Neural progenitor cell (in vitro differentiated cells): ENCODE measurements around the gene CPSF7. TPM values are rescaled to one million over a fixed set of nuclear protein-coding genes. Genes with fewer than 3 reads are reported as not detected.

Source experiments
- DNase-seq: peaks from one replicate; pipeline ENCODE4 v3.0.0-alpha.2; 2016; ENCODE audit warnings: low spot score
- H2AFZ ChIP-seq: fragments of 200-600 bp; sonication (generic); replicated peaks from 2 replicates; pipeline ENCODE4 v1.6.1; 2016; ENCODE audit warnings: antibody characterized with exemption
- H3F3A ChIP-seq: fragments of 200-600 bp; sonication (generic); 2 replicates; pipeline ENCODE4 v1.6.1; 2016; ENCODE audit warnings: antibody characterized with exemption, low read depth
- H3K27ac ChIP-seq: fragments of 200-600 bp; sonication (generic); 2 replicates; pipeline ENCODE4 v1.5.1; 2016; ENCODE audit warnings: mild to moderate bottlenecking
- H3K27me3 ChIP-seq: fragments of 200-600 bp; sonication (generic); 2 replicates; pipeline ENCODE4 v1.6.1; 2016; ENCODE audit warnings: mild to moderate bottlenecking, moderate library complexity
- H3K36me3 ChIP-seq: fragments of 200-600 bp; sonication (generic); 2 replicates; pipeline ENCODE4 v1.5.1; 2016
- H3K4me1 ChIP-seq: fragments of 200-600 bp; sonication (generic); 2 replicates; pipeline ENCODE4 v1.6.1; 2016; ENCODE audit warnings: mixed run types
- H3K4me2 ChIP-seq: fragments of 200-600 bp; sonication (generic); 2 replicates; pipeline ENCODE4 v1.6.1; 2016
- H3K4me3 ChIP-seq: fragments of 200-600 bp; sonication (generic); 2 replicates; pipeline ENCODE4 v1.5.1; 2016
- H3K79me2 ChIP-seq: fragments of 200-600 bp; sonication (generic); 2 replicates; pipeline ENCODE4 v1.6.1; 2016; ENCODE audit warnings: low read depth
- H3K9ac ChIP-seq: fragments of 200-600 bp; sonication (generic); 2 replicates; pipeline ENCODE4 v1.6.1; 2016
- H3K9me3 ChIP-seq: fragments of 200-600 bp; sonication (generic); 2 replicates; pipeline ENCODE4 v1.5.1; 2016; ENCODE audit warnings: low read depth
- H4K20me1 ChIP-seq: fragments of 200-600 bp; sonication (generic); 2 replicates; pipeline ENCODE4 v1.6.1; 2016; ENCODE audit warnings: low read depth
- H3K27ac Mint-ChIP-seq: 3 replicates; pipeline ENCODE4 v1.8.0; 2021; ENCODE audit warnings: mixed read lengths
- H3K27me3 Mint-ChIP-seq: 2 replicates; pipeline ENCODE4 v1.8.0; 2022; ENCODE audit warnings: low read depth, mild to moderate bottlenecking, inconsistent platforms, moderate library complexity, mixed read lengths; ENCODE audit not compliant: insufficient read depth
- H3K36me3 Mint-ChIP-seq: 3 replicates; pipeline ENCODE4 v1.8.0; 2021; ENCODE audit warnings: mixed read lengths
- H3K4me1 Mint-ChIP-seq: 3 replicates; pipeline ENCODE4 v1.8.0; 2021; ENCODE audit warnings: mixed read lengths
- H3K4me3 Mint-ChIP-seq: 3 replicates; pipeline ENCODE4 v1.8.0; 2021; ENCODE audit warnings: mild to moderate bottlenecking, moderate library complexity, mixed read lengths
- H3K9me3 Mint-ChIP-seq: 3 replicates; pipeline ENCODE4 v1.8.0; 2020; ENCODE audit warnings: mixed read lengths
- CTCF ChIP-seq: fragments of 200-600 bp; sonication (generic); IDR thresholded peaks from 2 replicates; pipeline ENCODE4 v1.5.1; 2017; ENCODE audit warnings: antibody characterized with exemption, mild to moderate bottlenecking
- EZH2 ChIP-seq: fragments of 200-600 bp; sonication (generic); IDR thresholded peaks from 2 replicates; pipeline ENCODE4 v1.6.1; 2017; ENCODE audit warnings: antibody characterized with exemption, mild to moderate bottlenecking, moderate library complexity
- EZH2phosphoT487 ChIP-seq: fragments of 200-600 bp; sonication (generic); IDR thresholded peaks from 2 replicates; pipeline ENCODE4 v1.6.1; 2017; ENCODE audit warnings: antibody characterized with exemption
- total RNA-seq: library from RNA; depleted of rRNA; stranded (reverse); fragments of >200 nt; gene quantifications from 2 replicates; pipeline ENCODE4 v1.2.3, GENCODE V29; 2015; ENCODE audit warnings: low replicate concordance

The CPSF7 gene
- total RNA-seq, 1 donor from 2014 or later: 60.7 TPM

- no peak overlapping the region for H3K27ac Mint-ChIP-seq
- Histone ChIP-seq H3K4me3 (no peak overlapping the region), H3K9me3 (no peaks in the 10 kb centered on the region), H3K36me3 (peaks cover 41% of the 10 kb centered on the region), H3K27me3 (no peaks in the 10 kb centered on the region), H3K9ac (no peak overlapping the region), H3F3A (peaks cover 6% of the 10 kb centered on the region), H2AFZ (no peak overlapping the region), H3K79me2 (peaks cover 65% of the 10 kb centered on the region), H3K4me2 (no peak overlapping the region), H4K20me1 (peaks cover 62% of the 10 kb centered on the region), H3K4me1 (no peaks in the 10 kb centered on the region), H3K27ac (no peak overlapping the region)
- no peaks in the 10 kb centered on the region for H3K9me3 Mint-ChIP-seq
- H3K36me3 Mint-ChIP-seq: peaks cover 49% of the 10 kb centered on the region
- no peak overlapping the region for H3K4me3 Mint-ChIP-seq
- peaks cover 2% of the 10 kb centered on the region for H3K27me3 Mint-ChIP-seq
- TF ChIP-seq CTCF (no peak), EZH2phosphoT487 (no peak), EZH2 (no peak)
- H3K4me1 Mint-ChIP-seq: peaks cover 3% of the 10 kb centered on the region
- DNase-seq: no peak
Observed at GRCh38 chr11:61418136-61418535, 11.6 kb downstream of the CPSF7 start.

GRCh38 chr11:61417670-61418069, 12.1 kb downstream of the CPSF7 start:
- no peak overlapping the region for H3K4me3 ChIP-seq
- H2AFZ ChIP-seq: no peak overlapping the region
- no peak overlapping the region for H3K9ac ChIP-seq
- H3K9me3 ChIP-seq: no peaks in the 10 kb centered on the region
- no peak overlapping the region for H3K4me3 Mint-ChIP-seq
- peaks cover 49% of the 10 kb centered on the region for H3K36me3 Mint-ChIP-seq
- TF ChIP-seq EZH2 (no peak), CTCF (no peak), EZH2phosphoT487 (no peak)
- peaks cover 6% of the 10 kb centered on the region for H3F3A ChIP-seq
- no peaks in the 10 kb centered on the region for H3K9me3 Mint-ChIP-seq
- H3K27me3 ChIP-seq: no peaks in the 10 kb centered on the region
- H4K20me1 ChIP-seq: peaks cover 64% of the 10 kb centered on the region
- no peak overlapping the region for H3K27ac Mint-ChIP-seq
- no peak overlapping the region for H3K4me2 ChIP-seq
- H3K27ac ChIP-seq: no peak overlapping the region
- DNase-seq: no peak
- H3K4me1 ChIP-seq: no peaks in the 10 kb centered on the region
- H3K79me2 ChIP-seq: peaks cover 65% of the 10 kb centered on the region
- peaks cover 2% of the 10 kb centered on the region for H3K4me1 Mint-ChIP-seq
- H3K36me3 ChIP-seq: peaks cover 44% of the 10 kb centered on the region
- H3K27me3 Mint-ChIP-seq: peaks cover 2% of the 10 kb centered on the region

- H3K4me2 ChIP-seq: no peak overlapping the region
- no peak overlapping the region for H2AFZ ChIP-seq
- H3K27me3 ChIP-seq: no peaks in the 10 kb centered on the region
- H3K27ac Mint-ChIP-seq: no peak overlapping the region
- H3K4me1 ChIP-seq: no peaks in the 10 kb centered on the region
- peaks cover 8% of the 10 kb centered on the region for H3F3A ChIP-seq
- H3K36me3 ChIP-seq: peaks cover 41% of the 10 kb centered on the region
- H3K4me3 ChIP-seq: no peak overlapping the region
- H3K4me3 Mint-ChIP-seq: no peak overlapping the region
- no peak for DNase-seq
- H4K20me1 ChIP-seq: peaks cover 57% of the 10 kb centered on the region
- H3K36me3 Mint-ChIP-seq: peaks cover 49% of the 10 kb centered on the region
- no peak overlapping the region for H3K9ac ChIP-seq
- peaks cover 61% of the 10 kb centered on the region for H3K79me2 ChIP-seq
- H3K9me3 Mint-ChIP-seq: no peaks in the 10 kb centered on the region
- no peak overlapping the region for H3K27ac ChIP-seq
- H3K4me1 Mint-ChIP-seq: no peaks in the 10 kb centered on the region
- TF ChIP-seq EZH2phosphoT487 (no peak), EZH2 (no peak), CTCF (no peak)
- no peaks in the 10 kb centered on the region for H3K9me3 ChIP-seq
- peaks cover 2% of the 10 kb centered on the region for H3K27me3 Mint-ChIP-seq
Observed at GRCh38 chr11:61416941-61417340, 12.8 kb downstream of the CPSF7 start.
